Posterior cingulate gyrus (tissue), 11 donors: ENCODE data around the gene CTIF.
"Not testable (repeated sequence)": the region's sequence is repeated elsewhere in the genome, so short reads cannot be mapped to it uniquely, and the experiment has no call there.

Experiments
- DNase-seq, 10 donors: peaks; one replicate each; pipeline versions ENCODE4 v3.0.0 to v3.0.0-alpha.2; 2020 to 2021; ENCODE audit warnings: mixed read lengths in 3 of 10
- intact Hi-C: fragments of 100-400 bp; cut with DNase I; formaldehyde crosslinking; loops from one replicate; pipeline ENCODE4 v1.15.1; 2023

CTIF gene

DNA sequence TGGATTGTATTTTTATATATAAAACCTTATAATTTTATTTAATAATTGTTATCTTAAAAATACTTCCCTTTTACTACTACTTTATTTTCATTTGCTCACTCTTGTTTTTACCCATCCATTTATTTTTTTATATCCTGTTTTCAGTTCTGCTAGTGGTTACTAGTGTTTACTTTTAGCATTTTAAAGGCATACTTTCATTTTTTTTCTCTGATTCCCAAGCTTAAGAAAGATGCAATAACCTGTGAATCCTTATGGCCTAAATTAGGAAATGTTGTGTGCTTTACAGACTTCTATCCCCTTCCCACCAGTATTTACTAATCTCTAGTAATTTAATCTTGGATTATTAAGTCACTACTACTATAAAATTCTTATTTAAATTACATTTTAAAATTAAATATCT is 272.0 kb downstream of the CTIF start:
- no peak for DNase-seq
- intact Hi-C loops = no loop called here

DNA sequence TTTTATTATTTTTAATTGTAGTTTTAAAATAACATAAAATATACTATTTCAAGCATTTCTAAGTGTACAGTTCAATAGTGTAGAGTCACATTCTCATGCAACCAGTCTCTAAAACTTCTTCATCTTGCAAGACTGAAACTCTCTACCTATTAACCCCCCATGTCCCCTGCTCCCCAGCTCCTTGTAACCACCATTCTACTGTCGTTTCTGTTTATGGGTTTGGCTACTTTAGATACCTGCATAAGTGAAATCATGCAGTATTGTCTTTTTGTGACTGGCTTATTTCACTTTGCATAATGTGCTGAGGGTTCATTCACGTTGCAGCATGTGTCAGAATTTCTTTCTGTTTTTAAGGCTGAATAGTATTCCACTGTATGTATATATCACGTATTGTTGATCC is 272.6 kb downstream of the CTIF start:
- DNase-seq = no peak
- intact Hi-C loops = no loop called here

DNA sequence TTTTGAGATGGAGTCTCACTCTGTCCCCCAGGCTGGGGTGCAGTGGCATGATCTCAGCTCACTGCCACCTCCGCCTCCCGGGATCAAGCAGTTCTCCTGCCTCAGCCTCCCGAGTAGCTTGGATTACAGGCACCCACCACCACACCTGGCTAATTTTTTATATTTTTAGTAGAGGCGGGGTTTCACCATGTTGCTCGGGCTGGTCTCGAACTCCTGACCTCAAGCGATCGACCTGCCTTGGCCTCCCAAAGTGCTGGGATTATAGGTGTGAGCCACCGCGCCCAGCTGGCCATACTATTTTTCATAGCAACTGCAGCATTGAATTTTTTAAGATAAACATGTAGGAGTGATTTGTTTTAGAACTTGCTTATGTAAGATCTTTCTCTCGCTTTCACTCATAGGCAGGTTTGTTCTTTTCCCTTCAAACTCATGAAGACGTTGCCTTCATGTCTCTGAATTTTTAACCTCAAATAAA is 273.2 kb downstream of the CTIF start:
- intact Hi-C loops = not testable (repeated sequence)

DNA sequence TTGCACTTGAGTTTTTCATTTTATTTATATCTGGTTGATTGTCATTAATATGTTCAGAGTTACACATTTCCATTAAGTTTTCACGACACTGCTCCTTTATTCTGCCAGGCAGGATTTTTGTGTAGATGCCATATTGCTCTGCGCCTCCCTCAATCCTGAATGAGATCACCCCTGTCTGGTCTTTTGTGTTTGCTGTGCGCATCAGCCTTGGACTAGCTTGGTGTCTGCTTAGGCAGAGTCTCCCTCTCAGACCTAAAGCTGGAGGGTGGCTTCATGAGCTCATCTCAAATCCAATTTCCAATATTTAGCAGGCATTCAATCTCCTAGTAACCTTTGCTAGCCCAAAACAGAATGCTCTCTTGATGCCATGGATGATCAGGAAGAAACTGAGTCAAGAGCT is 274.5 kb downstream of the CTIF start:
- intact Hi-C loops = no loop called here
- DNase-seq = peak in 3 of 10 donors; percentile 0 to 8 (median 6)

More for the DNA sequence above, 273.2 kb downstream of the CTIF start:
- DNase-seq = peak in 4 of 10 donors; percentile 5 to 69 (median 38)

DNA sequence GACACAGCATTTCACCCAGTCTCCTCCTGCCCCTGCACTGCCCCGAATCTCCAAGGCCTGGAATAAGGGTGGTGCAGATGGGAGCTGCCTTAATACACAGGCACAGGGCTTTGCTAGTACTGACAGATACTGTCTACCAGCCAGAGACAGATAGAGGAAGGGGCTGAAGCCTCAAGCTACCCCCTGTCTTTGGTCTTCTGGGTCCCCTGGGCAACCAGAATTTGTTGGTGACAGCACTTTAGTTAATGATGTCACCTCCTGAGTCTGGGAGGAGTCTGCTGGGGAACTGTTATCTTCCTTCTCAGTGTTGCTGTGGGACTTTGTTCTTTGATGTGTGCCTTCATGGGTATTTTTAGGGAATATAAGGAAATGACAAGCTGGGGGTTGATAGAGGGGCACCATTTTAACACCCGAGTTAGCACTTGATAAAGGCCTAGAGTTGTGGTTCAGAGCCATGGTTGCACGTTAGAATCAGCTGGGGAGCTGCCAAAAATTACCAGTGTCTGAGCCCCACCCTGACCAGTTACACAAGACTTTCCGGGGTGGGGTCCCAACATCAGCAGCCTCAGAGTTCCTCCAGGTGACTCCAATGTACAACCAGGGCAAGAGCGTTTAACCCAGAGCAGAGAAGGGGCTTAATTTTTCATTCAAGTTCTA is 275.1 kb downstream of the CTIF start:
- DNase-seq = peak in 3 of 10 donors; percentile 3 to 11 (median 7)
- intact Hi-C loops = no loop called here

DNA sequence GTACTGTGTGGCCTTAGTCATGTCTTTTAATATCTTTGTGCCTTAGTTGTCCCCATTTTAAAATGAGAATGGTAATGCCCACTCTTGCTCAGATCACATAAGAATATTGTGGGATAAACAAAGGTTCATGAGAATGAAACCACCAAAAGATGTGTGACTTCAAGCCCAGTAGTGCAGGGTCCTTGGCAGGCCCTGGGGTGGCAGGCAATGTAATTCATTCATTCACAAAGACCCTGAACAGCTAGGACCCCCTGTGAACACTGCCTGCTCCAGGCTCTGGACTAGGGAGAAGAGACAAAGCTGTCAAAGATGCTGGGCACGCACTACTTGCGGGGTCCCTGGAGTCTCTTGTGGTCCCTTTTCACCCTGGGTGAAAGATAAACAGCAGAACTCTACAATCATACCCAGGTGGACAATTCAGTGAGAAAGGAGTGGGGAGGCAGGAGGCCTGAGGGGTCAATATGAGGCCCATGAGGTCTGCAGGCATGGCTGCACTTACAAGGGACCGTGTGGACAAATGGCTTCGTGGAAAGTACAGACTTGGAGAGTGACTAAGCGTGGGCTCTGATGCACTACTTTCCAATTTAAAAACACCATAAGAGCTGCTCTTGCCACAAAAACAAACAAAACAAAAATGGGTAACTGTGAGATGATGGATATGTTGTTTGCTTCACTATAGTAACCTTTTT is 275.8 kb downstream of the CTIF start:
- intact Hi-C loops = no loop called here
- peak in 3 of 10 donors; percentile 2 to 28 (median 28) for DNase-seq

DNA sequence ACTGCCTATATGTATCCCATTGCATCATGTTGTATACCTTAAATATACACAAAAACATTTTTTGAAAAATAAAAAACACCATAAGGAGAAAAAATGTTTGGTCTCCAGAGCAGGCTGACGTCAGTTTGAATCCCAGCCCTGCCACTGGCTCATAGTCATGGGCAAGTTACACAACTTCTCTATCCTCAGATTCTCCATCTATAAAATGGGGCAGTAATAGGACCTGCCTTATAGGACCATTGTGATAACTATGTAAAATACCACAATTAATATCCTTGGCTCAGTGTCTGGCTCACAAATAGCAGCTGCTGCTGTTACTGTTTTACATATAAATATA is 276.3 kb downstream of the CTIF start:
- DNase-seq = peak in 1 of 10 donors; percentile 11

DNA sequence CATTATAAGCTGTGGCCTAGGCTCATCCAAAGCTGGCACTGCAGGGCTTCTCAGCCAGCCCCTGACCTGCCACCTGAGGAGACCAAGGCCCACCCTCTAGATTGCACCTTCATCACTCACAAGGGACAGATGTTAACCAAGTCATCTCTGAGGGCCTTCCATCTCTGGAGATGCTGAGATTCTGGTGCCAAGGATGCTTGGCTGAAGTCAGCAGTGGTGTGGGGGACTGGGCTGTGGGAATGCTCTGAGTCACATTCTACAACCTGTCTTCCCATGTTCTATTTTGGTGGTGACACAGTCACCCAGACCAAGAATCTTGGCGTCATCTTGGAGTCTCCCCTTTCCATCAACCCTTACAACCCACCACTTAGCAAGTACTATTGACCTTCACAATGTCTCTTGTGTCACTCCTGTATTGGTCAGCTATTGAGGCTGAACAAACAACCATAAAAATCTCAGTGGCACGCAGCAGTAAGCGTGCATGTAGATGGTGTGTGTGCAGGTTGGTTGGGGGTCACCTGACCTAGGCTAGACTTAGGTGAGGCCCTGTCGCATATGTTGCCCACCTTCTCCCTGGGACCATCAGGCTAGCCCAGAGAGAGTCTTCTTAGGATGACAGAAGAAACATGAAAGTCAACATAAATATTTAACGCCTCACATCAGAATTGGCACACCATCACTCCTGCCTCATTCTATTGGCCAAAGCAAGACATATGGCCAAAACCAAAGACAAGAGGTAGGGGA is 276.9 kb downstream of the CTIF start:
- DNase-seq = peak in 2 of 10 donors; percentile 1 to 29
- intact Hi-C loops = no loop called here

More for the DNA sequence above, 276.3 kb downstream of the CTIF start:
- intact Hi-C loops = no loop called here

DNA sequence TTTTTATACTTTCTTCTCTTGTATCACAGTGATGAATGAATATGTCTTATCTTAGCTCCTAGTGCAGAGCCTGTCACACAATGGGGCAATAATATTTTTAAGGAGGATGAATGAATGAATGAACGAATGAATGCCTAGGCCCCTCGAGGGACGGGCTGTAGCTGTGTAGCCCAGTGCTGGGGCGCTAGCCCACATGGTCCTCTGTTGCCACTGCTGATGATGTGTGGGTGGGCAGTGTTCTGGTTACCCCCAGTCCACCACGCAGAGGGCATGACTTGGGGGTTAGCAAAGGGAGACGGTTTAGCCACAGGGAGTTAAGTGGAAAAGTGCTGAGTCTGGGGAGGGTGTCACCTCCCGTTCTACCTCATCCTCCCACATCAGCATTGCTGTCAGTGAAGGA is 277.7 kb downstream of the CTIF start:
- intact Hi-C loops = no loop called here
- DNase-seq = peak in 2 of 10 donors; percentile 3 to 19

DNA sequence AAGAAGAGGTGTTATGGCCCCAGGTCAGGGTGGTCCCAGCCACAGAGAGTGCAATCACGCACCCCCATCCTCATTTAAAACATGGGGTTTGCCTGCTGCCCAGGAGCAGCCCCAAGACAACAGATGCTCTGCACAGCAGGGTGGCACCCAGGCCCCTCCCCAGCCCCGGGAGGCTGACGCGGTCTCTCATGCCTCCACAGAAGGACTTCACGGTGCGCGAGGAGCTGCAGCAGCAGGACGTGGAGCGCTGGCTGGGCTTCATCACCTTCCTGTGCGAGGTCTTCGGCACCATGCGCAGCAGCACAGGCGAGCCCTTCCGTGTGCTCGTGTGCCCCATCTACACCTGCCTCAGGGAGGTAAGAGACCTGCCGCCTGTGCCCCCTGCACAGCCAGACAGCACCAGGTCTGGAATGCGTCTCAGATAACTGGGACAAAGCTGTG is 278.2 kb downstream of the CTIF start:
- intact Hi-C loops = no loop called here
- peak in 4 of 10 donors; percentile 2 to 71 (median 34) for DNase-seq

DNA sequence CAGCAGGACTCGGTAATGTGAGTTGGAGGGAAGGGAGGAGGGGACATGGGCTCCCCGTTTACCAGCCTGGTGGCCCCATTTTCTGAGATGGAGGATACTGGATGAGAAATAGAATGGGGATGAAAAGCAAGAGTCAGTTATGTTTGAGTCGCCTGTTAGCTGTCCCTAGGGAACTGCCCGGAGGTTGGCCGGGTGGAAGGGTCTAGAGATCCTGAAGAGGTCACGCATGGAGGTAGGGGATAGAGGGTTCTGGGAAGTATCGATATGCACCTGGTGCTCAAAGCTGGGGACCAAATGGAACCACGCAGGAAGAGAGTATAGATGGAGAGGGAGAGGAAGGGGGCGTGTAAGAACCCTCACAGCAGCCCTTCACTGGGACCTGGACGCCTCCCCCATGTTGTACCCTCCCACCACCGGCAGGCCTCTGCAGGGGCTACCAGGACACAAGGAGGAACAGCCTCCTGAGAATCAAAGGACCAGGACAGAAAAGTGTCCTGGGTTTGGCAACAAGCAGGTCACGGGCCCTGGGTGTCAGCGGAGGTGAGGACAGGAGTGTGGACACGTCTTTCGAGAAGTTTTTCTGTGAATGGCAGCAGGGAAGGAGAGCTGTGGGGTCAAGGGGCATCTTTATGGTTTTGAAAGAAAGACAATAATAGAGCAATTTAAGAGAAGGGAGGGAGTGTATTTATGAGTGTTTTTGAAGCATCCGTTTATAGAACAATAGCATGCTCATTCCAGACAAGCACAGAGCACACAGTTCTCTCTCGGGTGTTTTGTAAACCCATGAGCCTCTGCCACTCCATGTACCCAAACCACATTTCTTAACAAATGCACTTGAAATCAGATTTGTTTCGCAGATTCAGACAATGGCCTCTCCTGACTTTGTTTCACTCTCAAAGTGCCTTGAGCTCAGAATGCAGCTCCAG is 279.8 kb downstream of the CTIF start:
- DNase-seq = peak in 3 of 10 donors; percentile 6 to 72 (median 72)
- intact Hi-C loops = no loop called here

DNA sequence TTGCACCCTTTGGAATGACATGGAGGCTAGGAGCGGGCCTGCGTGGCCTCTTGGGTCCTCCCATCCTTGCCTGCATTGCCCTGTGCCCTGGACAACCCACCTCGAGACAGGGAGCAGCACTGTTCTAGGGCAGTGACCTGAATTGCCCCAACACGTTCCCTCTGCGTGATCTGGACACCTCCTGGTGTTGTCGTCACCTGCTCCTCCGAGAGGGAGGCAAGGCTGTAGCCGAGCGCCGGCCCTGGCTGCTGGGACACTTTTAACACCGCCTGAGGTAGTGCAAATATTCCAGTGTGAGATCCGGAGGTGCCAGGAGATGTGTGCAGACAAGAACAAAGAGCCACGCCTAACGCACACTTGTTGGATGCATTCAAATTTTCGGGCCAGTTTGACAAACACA is 280.4 kb downstream of the CTIF start:
- peak in 3 of 10 donors; percentile 7 to 63 (median 54) for DNase-seq
- intact Hi-C loops = no loop called here

DNA sequence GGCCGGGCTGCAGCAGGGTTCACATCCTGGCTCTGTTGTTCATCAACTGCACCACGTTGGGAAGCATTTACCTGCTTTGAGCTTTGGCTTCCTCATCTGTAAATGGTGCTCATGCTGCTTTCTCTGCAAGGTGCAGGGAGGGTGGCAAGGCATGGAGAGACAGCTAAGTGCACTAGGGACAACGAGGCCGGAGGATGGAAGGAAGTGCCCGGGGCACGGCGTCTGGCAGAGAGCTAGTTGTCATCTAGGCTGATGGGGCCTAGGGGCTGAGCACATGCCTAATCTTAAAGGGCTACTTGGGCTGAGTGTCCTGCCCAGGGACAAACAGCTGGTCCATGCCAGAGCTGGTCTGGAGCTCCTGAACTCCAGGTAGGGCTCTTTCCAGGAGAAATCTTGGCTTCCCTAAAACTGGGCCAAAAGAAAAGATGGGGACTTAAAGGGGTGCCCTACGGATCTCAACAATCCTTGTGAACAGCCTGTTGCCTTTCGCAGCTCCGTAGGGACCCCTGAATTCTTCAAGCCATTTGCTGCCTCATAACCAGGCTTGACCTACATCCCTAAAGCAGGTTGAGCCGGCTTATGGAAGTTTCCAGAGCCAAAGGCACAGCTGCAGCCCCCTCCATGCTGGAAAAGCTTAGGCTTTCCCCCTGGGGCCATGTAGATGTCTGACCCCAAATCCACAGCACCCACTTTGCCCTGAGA is 281.1 kb downstream of the CTIF start:
- intact Hi-C loops = no loop called here
- DNase-seq = peak in 3 of 10 donors; percentile 1 to 65 (median 49)

DNA sequence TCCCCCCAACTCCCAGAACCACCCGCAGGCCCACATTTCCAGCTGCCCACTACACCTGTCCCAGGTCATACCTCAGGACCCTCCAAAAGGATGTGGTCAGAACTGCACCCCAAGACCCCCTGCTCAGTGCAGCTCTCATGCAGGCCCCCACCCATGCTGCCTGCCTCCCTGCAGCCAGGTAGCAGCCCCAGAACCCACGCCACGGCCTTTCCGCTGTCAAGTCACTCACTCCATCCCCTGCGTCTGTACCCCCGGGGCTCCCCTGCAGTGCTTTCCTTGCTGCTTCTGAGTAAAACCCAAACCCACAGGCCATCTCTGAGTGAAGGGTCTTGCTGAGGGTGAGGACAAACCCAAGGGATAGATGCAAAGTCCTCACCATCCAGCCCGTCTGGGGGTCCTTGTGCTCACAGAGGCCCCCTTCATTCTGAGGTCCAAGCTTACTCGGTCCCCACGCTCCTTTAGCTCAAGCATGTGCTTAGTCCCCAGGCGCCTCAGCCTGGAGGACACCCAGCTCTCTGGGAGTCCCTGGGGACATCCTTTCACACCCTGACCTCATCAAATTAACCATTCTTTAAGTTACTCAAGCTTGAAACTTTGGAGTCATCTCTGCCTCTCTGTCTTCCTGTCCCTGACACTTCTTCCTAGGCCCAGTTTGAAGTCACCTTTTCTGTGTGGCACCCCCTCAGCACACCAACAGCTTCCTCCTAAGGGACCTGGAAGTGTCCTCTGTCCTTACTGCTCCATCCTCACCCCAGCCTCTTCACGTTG is 281.8 kb downstream of the CTIF start:
- intact Hi-C loops = no loop called here
- DNase-seq = peak in 2 of 10 donors; percentile 3 to 58

DNA sequence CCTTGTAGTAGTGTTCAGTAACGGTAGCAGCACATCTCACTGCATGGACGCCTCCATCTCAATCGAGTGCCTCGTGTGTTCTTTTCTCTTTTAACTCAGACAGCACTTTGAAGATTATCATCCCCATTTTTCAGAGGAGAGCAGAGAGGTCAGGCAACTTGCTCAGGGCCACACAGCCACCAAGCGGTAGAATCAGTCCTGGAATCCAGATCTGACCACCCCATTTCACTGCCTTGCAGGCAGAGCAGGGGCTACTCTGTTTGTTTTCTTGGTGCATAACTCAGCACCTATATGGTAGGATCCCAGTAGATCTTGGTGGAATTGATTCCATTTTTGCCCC is 282.4 kb downstream of the CTIF start:
- intact Hi-C loops = no loop called here

DNA sequence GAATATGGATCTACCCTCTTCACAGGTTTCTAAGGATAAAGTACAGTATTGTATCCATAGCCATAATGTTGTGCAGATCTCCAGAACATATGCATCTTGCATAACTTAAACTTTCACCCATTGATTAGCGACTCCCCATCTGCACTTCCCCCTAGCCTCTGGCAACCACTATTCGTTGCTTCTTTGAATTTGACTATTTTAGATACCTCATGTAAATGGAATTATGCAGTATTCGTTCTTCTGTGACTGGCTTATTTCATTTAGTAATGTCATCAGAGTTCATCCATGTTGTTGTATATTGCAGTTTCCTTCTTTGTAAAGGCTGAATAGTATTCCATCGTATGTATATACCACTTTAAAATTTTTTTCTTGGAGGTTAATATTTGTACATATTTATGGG is 283.0 kb downstream of the CTIF start:
- intact Hi-C loops = no loop called here
- no peak for DNase-seq

More for the DNA sequence above, 282.4 kb downstream of the CTIF start:
- peak in 1 of 10 donors; percentile 16 for DNase-seq

DNA sequence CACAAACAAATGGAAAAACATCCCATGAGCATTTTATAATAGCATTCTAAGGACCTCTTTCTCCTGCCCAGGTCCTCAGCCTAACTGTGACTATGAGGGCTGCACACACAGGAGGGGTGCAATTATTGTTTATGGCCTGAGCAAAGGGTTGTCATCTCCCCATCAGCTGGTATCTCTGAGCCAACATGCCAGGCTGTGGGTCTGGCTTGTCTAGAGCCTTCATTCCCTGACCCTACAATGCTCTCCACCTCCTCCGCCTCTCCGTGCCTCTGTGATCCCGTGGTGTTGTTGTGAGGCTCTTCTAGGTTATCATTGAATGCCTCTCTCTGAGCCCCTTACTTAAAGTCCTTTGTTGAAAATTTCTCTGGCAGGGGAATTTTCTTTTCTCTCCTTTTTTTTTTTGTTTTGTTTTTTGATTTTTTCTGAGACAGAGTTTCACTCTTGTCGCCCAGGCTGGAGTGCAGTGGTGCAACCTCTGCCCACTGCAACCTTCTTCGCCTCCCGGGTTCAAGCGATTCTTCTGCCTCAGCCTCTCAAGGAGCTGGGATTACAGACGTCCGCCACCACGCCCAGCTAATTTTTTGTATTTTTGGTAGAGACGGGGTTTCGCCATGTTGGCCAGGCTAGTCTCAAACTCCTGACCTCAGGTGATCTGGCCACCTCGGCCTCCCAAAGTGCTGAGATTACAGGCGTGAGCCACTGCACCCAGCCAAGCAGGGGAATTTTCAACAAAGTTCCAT is 285.6 kb downstream of the CTIF start:
- peak in 3 of 10 donors; percentile 0 to 75 (median 36) for DNase-seq
- intact Hi-C loops = no loop called here
